Heart left ventricle (tissue), 13 donors: ENCODE measurements around the gene RAD51B.

Source experiments
- POLR2A ChIP-seq, 2 donors: fragments of 450-650 bp; IDR thresholded peaks; one replicate each; pipeline ENCODE4 v1.6.1; 2017; ENCODE audit warnings: antibody characterized with exemption in 2 of 2, mild to moderate bottlenecking in 2 of 2, moderate library complexity in 2 of 2
- TF ChIP-seq, protein P1 (sequence below), 12 donors: fragments of 200-600 bp; sonication (generic) in 4 of 12; IDR thresholded peaks; one replicate each; pipeline versions ENCODE4 v1.5.0 to v1.8.0; 2018 to 2022; ENCODE audit warnings: antibody characterized with exemption in 12 of 12, mild to moderate bottlenecking in 5 of 12
- donor health status: ischemic (EF 13 %, LVEDD 7.1; RV severe dilation, severe dysfunction).
- donor health status: DM: no; HTN: yes; CAD: no.
- donor health status: DM: no; HTN: no; CAD: no.
- donor health status: ischemic (EF 25% LVEDD 6.9; RV normal size, moderate dysfunction).
- donor health status: ischemic (EF 25% LVEDD 5.7; RV mildly dilated, moderate dysfunction).
- donor health status: ischemic (EF 35%, LVEDD 5.7; RV mildly dilated, moderate dysfunction).
- donor health status: nonischemic (EF 11% LVEDD 7.7; RV severe dilation, severe dysfunction).
- donor health status: DM: yes; HTN: yes; CAD: no.
- donor health status: PGD.
- donor health status: ischemic (EF 29% LVEDD 5.4; RV normal size, mild dysfunction).
- donor health status: nonischemic (EF 23%, LVEDD 6.1; RV moderate dilation, normal function).

DNA sequence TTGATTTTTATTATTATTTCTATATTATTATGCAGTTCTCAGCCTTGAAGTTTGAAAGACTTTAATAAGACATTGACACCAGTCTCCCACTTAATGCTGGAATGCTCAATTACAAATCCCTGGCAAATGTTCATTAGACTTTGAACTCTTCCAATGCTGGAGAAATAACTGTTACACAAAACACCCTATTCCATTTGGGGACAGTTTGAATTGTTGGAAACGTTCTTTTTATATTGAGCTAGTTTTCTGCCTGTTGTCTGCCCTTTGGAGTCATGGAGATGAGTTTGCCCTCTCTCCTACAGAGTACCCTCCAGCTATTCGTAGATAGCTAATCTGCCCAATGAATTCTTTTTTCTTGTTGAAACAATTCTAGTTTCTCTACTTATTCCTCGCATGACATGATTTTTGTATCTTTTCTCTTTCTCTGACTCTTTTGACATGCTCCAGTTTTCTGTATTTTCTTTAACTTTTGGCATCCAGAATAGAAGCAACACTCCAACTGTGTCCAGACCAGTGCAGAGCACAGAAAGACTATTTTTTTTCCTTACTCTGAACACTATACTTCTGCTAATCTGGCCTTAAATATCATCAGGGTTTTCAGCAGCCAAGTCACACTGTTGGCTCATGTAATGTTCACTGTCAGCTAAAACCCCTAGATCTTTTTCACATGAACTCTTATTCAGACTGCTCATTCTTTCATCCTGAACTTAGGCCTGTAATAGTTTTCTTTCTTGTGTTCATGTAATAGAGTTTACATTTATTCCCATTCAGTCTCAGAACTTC, 379.3 kb downstream of the RAD51B start:
- TF ChIP-seq, protein P1, sequence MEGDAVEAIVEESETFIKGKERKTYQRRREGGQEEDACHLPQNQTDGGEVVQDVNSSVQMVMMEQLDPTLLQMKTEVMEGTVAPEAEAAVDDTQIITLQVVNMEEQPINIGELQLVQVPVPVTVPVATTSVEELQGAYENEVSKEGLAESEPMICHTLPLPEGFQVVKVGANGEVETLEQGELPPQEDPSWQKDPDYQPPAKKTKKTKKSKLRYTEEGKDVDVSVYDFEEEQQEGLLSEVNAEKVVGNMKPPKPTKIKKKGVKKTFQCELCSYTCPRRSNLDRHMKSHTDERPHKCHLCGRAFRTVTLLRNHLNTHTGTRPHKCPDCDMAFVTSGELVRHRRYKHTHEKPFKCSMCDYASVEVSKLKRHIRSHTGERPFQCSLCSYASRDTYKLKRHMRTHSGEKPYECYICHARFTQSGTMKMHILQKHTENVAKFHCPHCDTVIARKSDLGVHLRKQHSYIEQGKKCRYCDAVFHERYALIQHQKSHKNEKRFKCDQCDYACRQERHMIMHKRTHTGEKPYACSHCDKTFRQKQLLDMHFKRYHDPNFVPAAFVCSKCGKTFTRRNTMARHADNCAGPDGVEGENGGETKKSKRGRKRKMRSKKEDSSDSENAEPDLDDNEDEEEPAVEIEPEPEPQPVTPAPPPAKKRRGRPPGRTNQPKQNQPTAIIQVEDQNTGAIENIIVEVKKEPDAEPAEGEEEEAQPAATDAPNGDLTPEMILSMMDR (IDR thresholded peaks at IDR 0.05): no peak
- TF ChIP-seq POLR2A (IDR thresholded peaks at IDR 0.05): no peak
